H1 (cell line): ENCODE results near the gene INSM2. TPM values are rescaled to one million over a fixed set of nuclear protein-coding genes. Genes with fewer than 3 reads are reported as not detected.

ENCODE experiments used
- CTCF ChIA-PET: fragments of 300-600 bp; sonication (Branson Sonifier 250); formaldehyde crosslinking; loops from one replicate; lab custom pipeline; 2021; ENCODE audit not compliant: partially characterized antibody; lab: Charles Lee
- POLR2A ChIA-PET: fragments of 300-600 bp; sonication (Branson Sonifier 250); formaldehyde crosslinking; loops from one replicate; lab custom pipeline; 2021; ENCODE audit warnings: inconsistent platforms; ENCODE audit not compliant: partially characterized antibody; lab: Charles Lee
- DNase-seq, 2 experiments: peaks; one replicate each; pipeline versions ENCODE4 v3.0.0 to v3.0.0-alpha.2; 2010 to 2022; ENCODE audit warnings: low spot score in 2 of 2, low read depth in 1 of 2, mixed read lengths in 1 of 2
- FAIRE-seq: peaks from 2 replicates; lab custom pipeline; 2011; peaks lifted over from hg19 to GRCh38; lab: Jason Lieb, UNC
- H2AFZ ChIP-seq: 2 replicates; pipeline ENCODE4 v1.8.1; 2012; ENCODE audit warnings: low read length, inconsistent platforms
- H2AK5ac ChIP-seq: 2 replicates; pipeline ENCODE4 v1.6.1; 2013; ENCODE audit warnings: low read depth, low read length
- H2BK120ac ChIP-seq: replicated peaks from 2 replicates; pipeline ENCODE3; 2013; ENCODE audit warnings: low read depth, low read length, inconsistent platforms
- H2BK12ac ChIP-seq: 2 replicates; pipeline ENCODE4 v1.6.1; 2013; ENCODE audit warnings: low read depth, low read length
- H2BK15ac ChIP-seq: 2 replicates; pipeline ENCODE4 v1.6.1; 2013; ENCODE audit warnings: low read length
- H2BK20ac ChIP-seq: 2 replicates; pipeline ENCODE4 v1.6.1; 2013; ENCODE audit warnings: low read length
- H2BK5ac ChIP-seq: 2 replicates; pipeline ENCODE4 v1.6.1; 2013; ENCODE audit warnings: low read depth, low read length
- H3K14ac ChIP-seq: 2 replicates; pipeline ENCODE4 v1.6.1; 2013; ENCODE audit warnings: inconsistent platforms; ENCODE audit not compliant: insufficient read length
- H3K18ac ChIP-seq: 2 replicates; pipeline ENCODE4 v1.6.1; 2013; ENCODE audit warnings: low read length; ENCODE audit errors: extremely low read depth
- H3K23ac ChIP-seq: 2 replicates; pipeline ENCODE4 v1.6.1; 2013; ENCODE audit warnings: inconsistent platforms; ENCODE audit not compliant: insufficient read length
- H3K23me2 ChIP-seq: 2 replicates; pipeline ENCODE4 v1.6.1; 2013; ENCODE audit warnings: low read depth, low read length
- H3K27ac ChIP-seq: 2 replicates; pipeline ENCODE4 v1.6.1; 2011; ENCODE audit warnings: low read depth, low read length, inconsistent platforms
- H3K27me3 ChIP-seq, 4 experiments: replicated peaks in 1 of 4; 1 replicate in 1 of 4; 2 replicates in 3 of 4; pipeline versions ENCODE4 v1.6.1 to v1.8.1; 2011 to 2013; ENCODE audit warnings: low read length in 3 of 4, mild to moderate bottlenecking in 3 of 4, inconsistent platforms in 2 of 4, mixed read lengths in 2 of 4, moderate library complexity in 1 of 4; ENCODE audit not compliant: control insufficient read depth in 3 of 4, insufficient read depth in 3 of 4; ENCODE audit errors: extremely low read depth in 1 of 4
- H3K36me3 ChIP-seq, 4 experiments: 2 replicates each; pipeline versions ENCODE4 v1.6.1 to v1.8.1; 2011 to 2013; ENCODE audit warnings: mild to moderate bottlenecking in 4 of 4, low read length in 3 of 4, moderate library complexity in 2 of 4, control low read depth in 1 of 4, inconsistent platforms in 1 of 4; ENCODE audit not compliant: insufficient read depth in 4 of 4, control insufficient read depth in 2 of 4
- H3K4ac ChIP-seq: replicated peaks from 2 replicates; pipeline ENCODE3; 2013; ENCODE audit warnings: low read length, low read depth, mixed read lengths, inconsistent platforms; ENCODE audit not compliant: insufficient read length
- H3K4me1 ChIP-seq, 4 experiments: replicated peaks in 1 of 4; 1 replicate in 1 of 4; 2 replicates in 3 of 4; pipeline versions ENCODE4 v1.6.1 to v1.8.1; 2011 to 2013; ENCODE audit warnings: low read length in 3 of 4, inconsistent platforms in 2 of 4, mixed read lengths in 1 of 4; ENCODE audit not compliant: insufficient read depth in 4 of 4, control insufficient read depth in 3 of 4
- H3K4me2 ChIP-seq, 2 experiments: 2 replicates each; pipeline versions ENCODE4 v1.6.1 to v1.8.1; 2011 to 2013; ENCODE audit warnings: low read depth in 2 of 2, low read length in 2 of 2, control low read depth in 1 of 2, inconsistent platforms in 1 of 2, mild to moderate bottlenecking in 1 of 2; ENCODE audit not compliant: insufficient read depth in 1 of 2
- H3K4me3 ChIP-seq, 4 experiments: fragments of 200-600, 300-600 bp in 1 of 4; sonication (generic), shearing (Covaris generic), sonication (Bioruptor Twin) in 1 of 4; 2 replicates each; pipeline versions ENCODE4 v1.5.1 to v1.8.1; 2011 to 2016; ENCODE audit warnings: low read length in 4 of 4, low read depth in 3 of 4, control low read depth in 2 of 4, inconsistent platforms in 2 of 4, mild to moderate bottlenecking in 2 of 4, mixed read lengths in 1 of 4, moderate library complexity in 1 of 4; ENCODE audit not compliant: insufficient read depth in 2 of 4; ENCODE audit errors: extremely low read depth in 1 of 4
- H3K56ac ChIP-seq: replicated peaks from 2 replicates; pipeline ENCODE3; 2013; ENCODE audit warnings: low read depth, mild to moderate bottlenecking, mixed read lengths, low read length, inconsistent platforms; ENCODE audit not compliant: insufficient read length
- H3K79me1 ChIP-seq: 2 replicates; pipeline ENCODE4 v1.6.1; 2013; ENCODE audit warnings: low read depth, low read length, control low read depth
- H3K79me2 ChIP-seq, 2 experiments: 2 replicates each; pipeline versions ENCODE4 v1.6.1 to v1.8.1; 2012 to 2013; ENCODE audit warnings: low read length in 2 of 2, mild to moderate bottlenecking in 2 of 2, inconsistent platforms in 1 of 2; ENCODE audit not compliant: insufficient read depth in 2 of 2, control insufficient read depth in 1 of 2
- H3K9ac ChIP-seq, 4 experiments: replicated peaks in 1 of 4; 1 replicate in 1 of 4; 2 replicates in 3 of 4; pipeline versions ENCODE4 v1.6.1 to v1.8.1; 2011 to 2013; ENCODE audit warnings: low read depth in 3 of 4, low read length in 3 of 4, control low read depth in 2 of 4, mild to moderate bottlenecking in 2 of 4, moderate library complexity in 2 of 4, inconsistent platforms in 1 of 4; ENCODE audit errors: extremely low read depth in 1 of 4
- H3K9me3 ChIP-seq, 2 experiments: 2 replicates each; pipeline versions ENCODE4 v1.6.1 to v1.8.1; 2012 to 2013; ENCODE audit warnings: mild to moderate bottlenecking in 2 of 2, moderate library complexity in 2 of 2, control low read depth in 1 of 2, inconsistent platforms in 1 of 2, low read depth in 1 of 2, low read length in 1 of 2, mixed read lengths in 1 of 2; ENCODE audit not compliant: insufficient read depth in 2 of 2
- H4K20me1 ChIP-seq, 2 experiments: replicated peaks in 1 of 2; 2 replicates each; pipeline versions ENCODE3 to v1.8.1; 2011 to 2013; ENCODE audit warnings: inconsistent platforms in 2 of 2, low read length in 2 of 2, mild to moderate bottlenecking in 1 of 2; ENCODE audit not compliant: insufficient read depth in 2 of 2, control insufficient read depth in 1 of 2
- H4K5ac ChIP-seq: 2 replicates; pipeline ENCODE4 v1.6.1; 2013; ENCODE audit warnings: low read length, low read depth, mixed read lengths, inconsistent platforms; ENCODE audit not compliant: insufficient read length
- H4K8ac ChIP-seq: 2 replicates; pipeline ENCODE4 v1.8.0; 2013; ENCODE audit warnings: mild to moderate bottlenecking, moderate library complexity, low read length, inconsistent platforms; ENCODE audit not compliant: insufficient read depth; ENCODE audit errors: extremely low read depth
- H4K91ac ChIP-seq: replicated peaks from 2 replicates; pipeline ENCODE3; 2013; ENCODE audit warnings: low read length, mixed read lengths, inconsistent platforms; ENCODE audit not compliant: insufficient read length
- PHF8 ChIP-seq: fragments of 200-600 bp; sonication (generic); conservative IDR thresholded peaks from 2 replicates; pipeline ENCODE4 v1.7.1; 2012; ENCODE audit warnings: low read depth, mild to moderate bottlenecking, inconsistent platforms, low read length, moderate library complexity
- RXRA ChIP-seq: IDR thresholded peaks from 2 replicates; pipeline ENCODE4 v1.6.1; 2011; ENCODE audit warnings: low read depth, mild to moderate bottlenecking, low read length, moderate library complexity; ENCODE audit not compliant: insufficient read depth
- SRF ChIP-seq: IDR thresholded peaks from 2 replicates; pipeline ENCODE4 v1.6.1; 2011; ENCODE audit warnings: mild to moderate bottlenecking, low read depth, low read length, moderate library complexity
- TAF7 ChIP-seq: optimal IDR thresholded peaks from 2 replicates; pipeline ENCODE3; 2011; ENCODE audit warnings: low read depth, mild to moderate bottlenecking, inconsistent platforms, low read length, moderate library complexity, borderline replicate concordance
- TCF12 ChIP-seq: IDR thresholded peaks from 2 replicates; pipeline ENCODE4 v1.6.1; 2011; ENCODE audit warnings: low read depth, mild to moderate bottlenecking, low read length
- YY1 ChIP-seq: IDR thresholded peaks from 2 replicates; pipeline ENCODE4 v1.6.1; 2011; ENCODE audit warnings: low read depth, mild to moderate bottlenecking, low read length
- WGBS, 2 experiments: shearing (Covaris generic) in 1 of 2; methylation state at CpG; one replicate each; pipeline versions ENCODE4 v1.1.6 to v1.1.7; 2013 to 2015; ENCODE audit warnings: low lambda C conversion rate in 2 of 2, mixed read lengths in 2 of 2, inconsistent platforms in 1 of 2, low coverage in 1 of 2, missing lambda C conversion rate in 1 of 2; ENCODE audit not compliant: insufficient replicate concordance in 2 of 2, insufficient coverage in 1 of 2, insufficient read length in 1 of 2; ENCODE audit errors: extremely low coverage in 1 of 2, missing lambda C conversion rate in 1 of 2; 5-methylcytosine and 5-hydroxymethylcytosine counted together
- polyA plus RNA-seq, 7 experiments: library from polyadenylated mRNA; depleted of rRNA in 3 of 7; stranded (reverse) in 5 of 7; unstranded in 2 of 7; fragments of >200 nt in 5 of 7; fragments of 200-250 nt in 2 of 7; gene quantifications; 1 replicate in 5 of 7; 2 replicates in 1 of 7; 4 replicates in 1 of 7; pipeline versions ENCODE4 v1.2.1 to v1.2.3, GENCODE V29; 2011 to 2013; ENCODE audit warnings: missing spikeins in 2 of 7, mixed read lengths in 2 of 7
- total RNA-seq: library from RNA; stranded (reverse); fragmentation: NEBNext Ultra II Directional; extraction: Animal tissue kit (Norgen Biotek cat#: 25700); gene quantifications from 2 replicates; pipeline ENCODE4 v1.2.1, GENCODE V29; 2021
- TF ChIP-seq, protein P1 (sequence below): IDR thresholded peaks from 2 replicates; pipeline ENCODE4 v1.6.1; 2012; ENCODE audit warnings: inconsistent platforms

INSM2 gene
- total and polyA plus RNA-seq, 2 of the 8 experiments (the other 6 are each of a cell fraction or from before 2014, with no cell fraction given) = not detected

DNA sequence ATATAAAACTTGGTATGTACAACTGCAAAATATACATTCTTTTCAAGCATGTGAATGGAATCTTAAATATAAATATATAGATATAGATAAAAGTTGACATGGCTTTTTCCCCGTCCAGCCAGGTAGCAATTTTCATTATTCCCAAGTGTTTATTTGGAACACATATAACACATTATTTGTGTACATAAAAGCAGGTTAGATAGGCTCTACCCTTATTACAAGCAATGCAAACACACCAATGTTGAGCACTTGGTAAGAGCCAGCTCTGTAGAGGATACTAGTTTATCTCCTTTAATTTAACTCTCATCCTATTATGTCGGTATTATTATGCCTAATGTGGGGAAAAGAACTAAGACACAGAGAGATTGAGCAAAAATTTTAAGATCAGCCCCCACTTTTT, 7.0 kb upstream of the INSM2 start:
- no peak overlapping the region for H3K14ac ChIP-seq
- no peaks in the 10 kb centered on the region for H4K20me1 ChIP-seq
- CTCF ChIA-PET = interaction anchor here (0.6 to 1.1 kb wide), 3 partner anchors 85 to 386 kb away, joined by 3 read pairs; no protein-coding TSS in a partner anchor
- H2BK15ac ChIP-seq = no peak overlapping the region
- WGBS, 2 experiments = 83% methylated on average over 2 of the region's 2 CpGs; no CpG with 5 or more reads in 1 of the 2 experiments
- no peaks in the 10 kb centered on the region for H3K36me3 ChIP-seq
- H2BK12ac ChIP-seq = no peak overlapping the region
- POLR2A ChIA-PET = no interaction called here
- no peak overlapping the region for H2BK120ac ChIP-seq
- no peak overlapping the region for H4K8ac ChIP-seq
- peaks cover 0 to 9% (median 4%) of the 10 kb centered on the region in 4 experiments; a peak in 5 of 7 replicates for H3K27me3 ChIP-seq
- DNase-seq = no peak
- no peak overlapping the region for H2BK5ac ChIP-seq
- no peak overlapping the region for H3K9ac ChIP-seq
- H4K91ac ChIP-seq = no peak overlapping the region
- no peaks in the 10 kb centered on the region for H3K79me2 ChIP-seq
- no peak overlapping the region for H2AFZ ChIP-seq
- no peak for FAIRE-seq
- H2AK5ac ChIP-seq = no peak overlapping the region
- no peak overlapping the region for H2BK20ac ChIP-seq
- H3K23ac ChIP-seq = no peak overlapping the region
- no peak overlapping the region for H3K27ac ChIP-seq
- H3K18ac ChIP-seq = no peak overlapping the region
- no peak overlapping the region for H3K4me2 ChIP-seq
- H3K79me1 ChIP-seq = no peaks in the 10 kb centered on the region
- TF ChIP-seq TAF7 (no peak), PHF8 (no peak), YY1 (no peak), SRF (no peak), RXRA (no peak), TCF12 (no peak)
- TF ChIP-seq, protein P1, sequence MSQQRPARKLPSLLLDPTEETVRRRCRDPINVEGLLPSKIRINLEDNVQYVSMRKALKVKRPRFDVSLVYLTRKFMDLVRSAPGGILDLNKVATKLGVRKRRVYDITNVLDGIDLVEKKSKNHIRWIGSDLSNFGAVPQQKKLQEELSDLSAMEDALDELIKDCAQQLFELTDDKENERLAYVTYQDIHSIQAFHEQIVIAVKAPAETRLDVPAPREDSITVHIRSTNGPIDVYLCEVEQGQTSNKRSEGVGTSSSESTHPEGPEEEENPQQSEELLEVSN = no peak
- no peaks in the 10 kb centered on the region for H3K4me1 ChIP-seq
- H3K4ac ChIP-seq = no peak overlapping the region
- no peaks in the 10 kb centered on the region for H3K9me3 ChIP-seq
- no peak overlapping the region for H3K56ac ChIP-seq
- H3K4me3 ChIP-seq = no peak overlapping the region
- no peak overlapping the region for H4K5ac ChIP-seq
- H3K23me2 ChIP-seq = no peaks in the 10 kb centered on the region
